ENCODE results near the gene TOPBP1. TPM values are rescaled to one million over a fixed set of nuclear protein-coding genes. Genes with fewer than 3 reads are reported as not detected.

The TOPBP1 gene
- total RNA-seq, 1 donor from 2014 or later = 23.9 TPM

GRCh38 chr3:133599280-133599679, 62.5 kb downstream of the TOPBP1 start:
- TF ChIP-seq CTCF (IDR thresholded peaks at IDR 0.05; ENCODE audit: insufficient read depth, low read depth, low read length) (no peak), EZH2 (IDR thresholded peaks at IDR 0.05; ENCODE audit: insufficient read depth, low read length) (no peak)
- H3K9me3 ChIP-seq (ENCODE audit: insufficient read depth, low read depth, low read length) = no peaks in the 10 kb centered on the region
- Mint-ChIP-seq H3K4me1 (ENCODE audit: low read depth, unreplicated experiment) (peaks cover 19% of the 10 kb centered on the region), H3K36me3 (ENCODE audit: low read depth, unreplicated experiment) (peaks cover 4% of the 10 kb centered on the region), H3K9me3 (ENCODE audit: unreplicated experiment) (no peaks in the 10 kb centered on the region), H3K4me3 (ENCODE audit: unreplicated experiment) (no peak overlapping the region), H3K27ac (ENCODE audit: unreplicated experiment) (no peak overlapping the region), H3K27me3 (ENCODE audit: low read depth, unreplicated experiment) (no peaks in the 10 kb centered on the region)
- H3K27ac ChIP-seq (ENCODE audit: low read depth, low read length) = no peak overlapping the region
- H3K4me3 ChIP-seq (ENCODE audit: insufficient read depth, low read depth, low read length) = no peak overlapping the region
- no peak overlapping the region for H3K4me2 ChIP-seq (ENCODE audit: low read length)
- H3K79me2 ChIP-seq (ENCODE audit: insufficient read depth, low read length) = no peaks in the 10 kb centered on the region
- no peak overlapping the region for H3K9ac ChIP-seq (ENCODE audit: low read length)
- H3K4me1 ChIP-seq (ENCODE audit: insufficient read depth, low read length) = peaks cover 12% of the 10 kb centered on the region
- H4K20me1 ChIP-seq (ENCODE audit: insufficient read depth, low read length) = no peaks in the 10 kb centered on the region
- H3K36me3 ChIP-seq (ENCODE audit: insufficient read depth, low read length) = peaks cover 4% of the 10 kb centered on the region
- FAIRE-seq (no peak), DNase-seq (ENCODE audit: low read depth) (no peak)
- no peak overlapping the region for H2AFZ ChIP-seq (ENCODE audit: low read depth, low read length)
- no peaks in the 10 kb centered on the region for H3K27me3 ChIP-seq (ENCODE audit: insufficient read depth, low read length)

- Histone ChIP-seq H3K9me3 (ENCODE audit: insufficient read depth, low read depth, low read length) (no peaks in the 10 kb centered on the region), H2AFZ (ENCODE audit: low read depth, low read length) (no peak overlapping the region), H3K4me3 (ENCODE audit: insufficient read depth, low read depth, low read length) (no peak overlapping the region), H3K27me3 (ENCODE audit: insufficient read depth, low read length) (no peaks in the 10 kb centered on the region), H3K9ac (ENCODE audit: low read length) (no peak overlapping the region), H3K79me2 (ENCODE audit: insufficient read depth, low read length) (no peaks in the 10 kb centered on the region), H3K4me2 (ENCODE audit: low read length) (no peak overlapping the region), H4K20me1 (ENCODE audit: insufficient read depth, low read length) (no peaks in the 10 kb centered on the region), H3K36me3 (ENCODE audit: insufficient read depth, low read length) (peaks cover 4% of the 10 kb centered on the region), H3K4me1 (ENCODE audit: insufficient read depth, low read length) (peaks cover 12% of the 10 kb centered on the region), H3K27ac (ENCODE audit: low read depth, low read length) (no peak overlapping the region)
- DNase-seq (ENCODE audit: low read depth) (no peak), FAIRE-seq (no peak)
- Mint-ChIP-seq H3K27ac (ENCODE audit: unreplicated experiment) (peak overlapping the region; percentile 50), H3K4me3 (ENCODE audit: unreplicated experiment) (no peak overlapping the region), H3K27me3 (ENCODE audit: low read depth, unreplicated experiment) (no peaks in the 10 kb centered on the region), H3K9me3 (ENCODE audit: unreplicated experiment) (no peaks in the 10 kb centered on the region), H3K4me1 (ENCODE audit: low read depth, unreplicated experiment) (peaks cover 19% of the 10 kb centered on the region), H3K36me3 (ENCODE audit: low read depth, unreplicated experiment) (peaks cover 4% of the 10 kb centered on the region)
- TF ChIP-seq EZH2 (IDR thresholded peaks at IDR 0.05; ENCODE audit: insufficient read depth, low read length) = no peak
- no peak for TF ChIP-seq CTCF (IDR thresholded peaks at IDR 0.05; ENCODE audit: insufficient read depth, low read depth, low read length)
Measured at GRCh38 chr3:133598405-133598804, 63.3 kb downstream of the TOPBP1 start.

GRCh38 chr3:133595341-133595740, 66.4 kb downstream of the TOPBP1 start:
- no peaks in the 10 kb centered on the region for H3K27me3 ChIP-seq (ENCODE audit: insufficient read depth, low read length)
- H3K4me1 Mint-ChIP-seq (ENCODE audit: low read depth, unreplicated experiment) = peaks cover 33% of the 10 kb centered on the region
- H3K9me3 ChIP-seq (ENCODE audit: insufficient read depth, low read depth, low read length) = no peaks in the 10 kb centered on the region
- H3K9ac ChIP-seq (ENCODE audit: low read length) = no peak overlapping the region
- H3K4me2 ChIP-seq (ENCODE audit: low read length) = peak overlapping the region; percentile 44
- TF ChIP-seq CTCF (IDR thresholded peaks at IDR 0.05; ENCODE audit: insufficient read depth, low read depth, low read length) (no peak), EZH2 (IDR thresholded peaks at IDR 0.05; ENCODE audit: insufficient read depth, low read length) (no peak)
- no peaks in the 10 kb centered on the region for H3K36me3 Mint-ChIP-seq (ENCODE audit: low read depth, unreplicated experiment)
- H3K9me3 Mint-ChIP-seq (ENCODE audit: unreplicated experiment) = no peaks in the 10 kb centered on the region
- peak overlapping the region; percentile 20 for H3K27ac ChIP-seq (ENCODE audit: low read depth, low read length)
- H4K20me1 ChIP-seq (ENCODE audit: insufficient read depth, low read length) = peaks cover 3% of the 10 kb centered on the region
- DNase-seq (ENCODE audit: low read depth) (peak; percentile 91), FAIRE-seq (no peak)
- H3K4me3 Mint-ChIP-seq (ENCODE audit: unreplicated experiment) = peak overlapping the region; percentile 42
- H3K4me1 ChIP-seq (ENCODE audit: insufficient read depth, low read length) = peaks cover 18% of the 10 kb centered on the region
- H3K4me3 ChIP-seq (ENCODE audit: insufficient read depth, low read depth, low read length) = no peak overlapping the region
- no peaks in the 10 kb centered on the region for H3K79me2 ChIP-seq (ENCODE audit: insufficient read depth, low read length)
- no peaks in the 10 kb centered on the region for H3K36me3 ChIP-seq (ENCODE audit: insufficient read depth, low read length)
- H2AFZ ChIP-seq (ENCODE audit: low read depth, low read length) = no peak overlapping the region
- no peaks in the 10 kb centered on the region for H3K27me3 Mint-ChIP-seq (ENCODE audit: low read depth, unreplicated experiment)
- no peak overlapping the region for H3K27ac Mint-ChIP-seq (ENCODE audit: unreplicated experiment)
